Panc1 (cell line): ENCODE results near the gene LRRC45. TPM values are rescaled to one million over a fixed set of nuclear protein-coding genes. Genes with fewer than 3 reads are reported as not detected.

Experiments used
- ATAC-seq: fragments of 200-7000 bp; cut with Tn5 transposase; 2 replicates; pipeline ENCODE4 v1.9.1; 2020; ENCODE audit warnings: mild to moderate bottlenecking, moderate library complexity
- BruUV-seq: library from RNA; stranded (reverse); fragments of 400-500 nt; replicated peaks from 2 replicates; lab custom pipeline; 2021; lab: Mats Ljungman, UMichigan
- CTCF ChIA-PET: fragments of 300-600 bp; sonication (Branson Sonifier 250); formaldehyde crosslinking; loops from one replicate; lab custom pipeline; 2022; ENCODE audit warnings: antibody characterized with exemption; lab: Charles Lee
- POLR2A ChIA-PET: fragments of 300-600 bp; sonication (Branson Sonifier 250); formaldehyde crosslinking; loops from one replicate; lab custom pipeline; 2022; ENCODE audit warnings: antibody characterized with exemption; lab: Charles Lee
- DNase-seq: peaks from one replicate; pipeline ENCODE4 v3.0.0-alpha.2; 2010; ENCODE audit warnings: low read depth, low spot score
- H3K27ac ChIP-seq: 2 replicates; pipeline ENCODE4 v1.5.1; 2011; ENCODE audit warnings: mild to moderate bottlenecking, low read length, inconsistent platforms
- H3K27me3 ChIP-seq: fragments of 200-500 bp; sonication (Bioruptor generic); 2 replicates; pipeline ENCODE4 v1.6.0; 2014; ENCODE audit warnings: low read length, inconsistent platforms; ENCODE audit not compliant: control insufficient read depth, insufficient read depth
- H3K36me3 ChIP-seq: fragments of 200-500 bp; sonication (Bioruptor generic); 2 replicates; pipeline ENCODE4 v1.5.1; 2014; ENCODE audit warnings: inconsistent platforms, mild to moderate bottlenecking, low read length, moderate library complexity; ENCODE audit not compliant: control insufficient read depth, insufficient read depth
- H3K4me1 ChIP-seq: 2 replicates; pipeline ENCODE4 v1.5.1; 2011; ENCODE audit warnings: inconsistent platforms, mild to moderate bottlenecking, low read length, moderate library complexity; ENCODE audit not compliant: control insufficient read depth, insufficient read depth
- H3K4me3 ChIP-seq, 2 experiments: 2 replicates each; pipeline ENCODE4 v1.5.1; 2011 to 2012; ENCODE audit warnings: low read depth in 2 of 2, low read length in 2 of 2, mild to moderate bottlenecking in 2 of 2, inconsistent platforms in 1 of 2, moderate library complexity in 1 of 2
- H3K9me3 ChIP-seq: fragments of 200-500 bp; sonication (Bioruptor generic); 2 replicates; pipeline ENCODE4 v1.5.1; 2014; ENCODE audit warnings: low read depth, mild to moderate bottlenecking, inconsistent platforms, low read length, moderate library complexity; ENCODE audit not compliant: control insufficient read depth, insufficient read depth
- CTCF ChIP-seq: fragments of 450-650 bp; IDR thresholded peaks from 2 replicates; pipeline ENCODE4 v1.5.1; 2017; ENCODE audit warnings: mild to moderate bottlenecking
- POLR2AphosphoS5 ChIP-seq: IDR thresholded peaks from 2 replicates; pipeline ENCODE4 v1.6.1; 2012; ENCODE audit warnings: mild to moderate bottlenecking, low read depth, low read length, moderate library complexity
- REST ChIP-seq, 2 experiments: IDR thresholded peaks; 2 replicates each; pipeline ENCODE4 v1.6.1; 2011 to 2012; ENCODE audit warnings: low read depth in 2 of 2, control low read depth in 1 of 2, low read length in 1 of 2, mild to moderate bottlenecking in 1 of 2, moderate library complexity in 1 of 2; ENCODE audit not compliant: insufficient read depth in 1 of 2
- SIN3A ChIP-seq: IDR thresholded peaks from 2 replicates; pipeline ENCODE4 v1.6.1; 2012; ENCODE audit warnings: low read depth, mild to moderate bottlenecking, low read length, moderate library complexity, borderline replicate concordance; ENCODE audit not compliant: insufficient read depth
- TCF7L2 ChIP-seq: IDR thresholded peaks from 2 replicates; pipeline ENCODE4 v1.6.1; 2011; ENCODE audit warnings: mild to moderate bottlenecking, low read depth, low read length, inconsistent platforms
- in situ Hi-C: cut with HindIII; loops from 2 replicates; pipeline ENCODE4 v1.10.0; 2016; ENCODE audit warnings: low sequenced_read_pairs, low pct_unique_long_range_greater_than_20kb
- intact Hi-C: fragments of 100-400 bp; cut with micrococcal nuclease; formaldehyde crosslinking; loops from one replicate; pipeline ENCODE4 v1.10.0; 2022; ENCODE audit not compliant: unreplicated experiment
- total RNA-seq: library from RNA; stranded (reverse); gene quantifications from one replicate; pipeline ENCODE4 v1.2.1, GENCODE V29; 2021; ENCODE audit not compliant: unreplicated experiment

Gene LRRC45
- total RNA-seq, 1 experiment from 2014 or later: 29.9 TPM

DNA sequence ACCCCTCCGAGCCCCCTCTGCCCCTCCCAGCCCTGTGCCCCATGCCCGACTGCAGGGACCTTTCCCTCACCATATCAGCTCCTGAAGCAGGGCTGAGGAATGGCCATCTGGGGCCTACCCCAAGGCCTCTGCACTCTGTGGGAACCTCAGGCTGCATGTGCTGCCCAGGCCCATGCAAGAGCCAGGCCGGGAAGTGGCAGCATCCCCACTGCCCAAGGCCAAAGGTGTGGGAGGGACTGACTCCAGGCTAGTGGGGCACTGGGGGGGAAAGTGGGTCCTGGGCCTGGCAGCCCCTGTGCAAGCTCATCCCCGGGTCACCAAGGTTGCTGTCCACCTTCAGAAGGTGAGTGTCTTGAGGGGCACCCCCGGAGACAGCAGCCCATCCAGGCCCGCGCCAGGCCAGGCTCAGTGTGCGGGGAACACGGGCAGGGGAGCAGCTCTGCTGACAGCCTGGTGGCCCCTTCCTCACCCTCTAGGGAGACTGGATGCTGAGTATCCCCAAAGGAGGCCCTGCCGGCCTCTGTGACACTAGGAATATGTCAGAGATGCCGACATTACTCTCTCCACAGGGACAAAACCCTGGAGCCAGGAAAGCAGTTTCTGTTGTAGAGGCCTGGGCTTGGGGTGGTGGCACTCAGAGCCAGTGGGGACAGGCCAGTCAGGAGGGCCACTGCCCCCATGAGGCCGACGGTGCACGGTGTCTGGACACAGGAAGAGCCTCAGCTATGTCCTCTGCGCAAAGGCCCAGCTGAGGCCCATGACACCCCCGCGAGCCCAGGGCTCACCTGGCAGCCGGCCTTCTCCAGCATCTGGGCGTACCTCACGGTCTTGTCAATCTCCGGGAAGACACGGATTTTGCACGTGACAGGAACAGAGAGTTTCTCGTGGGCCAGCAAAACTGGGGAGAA is 39.2 kb downstream of the LRRC45 start:
- TF ChIP-seq CTCF (no peak), REST (IDR thresholded peaks at IDR 0.05; ENCODE audit: insufficient read depth in 1 of 2, low read depth in 2 of 2, low read length in 1 of 2) (no peak), SIN3A (no peak), POLR2AphosphoS5 (no peak), TCF7L2 (no peak)
- H3K9me3 ChIP-seq: no peaks in the 10 kb centered on the region
- ChIA-PET CTCF (no interaction called here), POLR2A (no interaction called here)
- no peaks in the 10 kb centered on the region for H3K27me3 ChIP-seq
- DNase-seq: no peak
- no peak overlapping the region for H3K27ac ChIP-seq
- intact Hi-C loops: no loop called here
- no peak overlapping the region for H3K4me3 ChIP-seq
- peaks cover 26% of the 10 kb centered on the region for H3K4me1 ChIP-seq
- in situ Hi-C loops: no loop called here
- ATAC-seq: peak; percentile 21; the same call in 1 of the 2 replicates
- BruUV-seq: no TSS peak
- peaks cover 3% of the 10 kb centered on the region; the same call in 1 of the 2 replicates for H3K36me3 ChIP-seq

GRCh38 chr17:82062984-82063368 is 39.9 kb downstream of the LRRC45 start:
- ChIA-PET POLR2A (no interaction called here), CTCF (no interaction called here)
- Histone ChIP-seq H3K4me3 (no peak overlapping the region), H3K4me1 (peaks cover 19% of the 10 kb centered on the region), H3K27ac (no peak overlapping the region), H3K27me3 (no peaks in the 10 kb centered on the region), H3K9me3 (no peaks in the 10 kb centered on the region), H3K36me3 (peaks cover 3% of the 10 kb centered on the region; the same call in 1 of the 2 replicates)
- TF ChIP-seq TCF7L2 (no peak), CTCF (no peak), POLR2AphosphoS5 (no peak), SIN3A (no peak), REST (IDR thresholded peaks at IDR 0.05; ENCODE audit: insufficient read depth in 1 of 2, low read depth in 2 of 2, low read length in 1 of 2) (no peak)
- ATAC-seq: no peak
- no peak for DNase-seq
- in situ Hi-C loops (no loop called here), intact Hi-C loops (no loop called here)
- BruUV-seq: no TSS peak
